Measurements from ENCODE around the gene UBE2D2. TPM values are rescaled to one million over a fixed set of nuclear protein-coding genes. Genes with fewer than 3 reads are reported as not detected.

UBE2D2 gene
- total and polyA plus RNA-seq, 2 of the 4 experiments (the other 2 are of a cell fraction), result 26.9 to 35.7 TPM

- Histone ChIP-seq H3K36me3 (ENCODE audit: control insufficient read depth, insufficient read depth, low read length) (peaks cover 1% of the 10 kb centered on the region; the same call in 1 of the 2 replicates), H2AK5ac (ENCODE audit: low read depth, low read length) (peak overlapping the region; percentile 48; the same call in 1 of the 2 replicates)
Observed at GRCh38 chr5:139633295-139634027, 72.3 kb downstream of the UBE2D2 start.

More at GRCh38 chr5:139633295-139634027, 72.3 kb downstream of the UBE2D2 start:
- Histone ChIP-seq H3K4ac (ENCODE audit: low read depth, low read length) (no peak overlapping the region), H3K4me3 (ENCODE audit: insufficient read depth, low read depth, low read length) (no peak overlapping the region), H4K8ac (ENCODE audit: low read depth in 2 of 2, low read length in 2 of 2) (no peak overlapping the region), H3K4me1 (ENCODE audit: control insufficient read depth, insufficient read depth, low read length) (peaks cover 20% of the 10 kb centered on the region), H3K14ac (replicated peaks; ENCODE audit: low read depth, low read length) (no peak overlapping the region), H3K9me1 (ENCODE audit: insufficient read depth, low read length) (peaks cover 16% of the 10 kb centered on the region), H4K91ac (ENCODE audit: insufficient read depth, low read depth, low read length) (no peak overlapping the region), H3K79me1 (ENCODE audit: low read depth in 1 of 2, low read length in 2 of 2) (peaks cover 4 to 43% of the 10 kb centered on the region in 2 experiments; a peak in 3 of 4 replicates), H3K23ac (ENCODE audit: low read depth, low read length) (no peak overlapping the region), H2BK15ac (ENCODE audit: low read depth, low read length) (no peak overlapping the region), H2BK5ac (ENCODE audit: low read depth, low read length, poor library complexity, severe bottlenecking) (no peak overlapping the region), H3K27ac (ENCODE audit: insufficient read depth, low read length) (no peak overlapping the region), H4K5ac (ENCODE audit: low read depth, low read length) (no peak overlapping the region), H2AFZ (replicated peaks; ENCODE audit: low read length, poor library complexity) (peak overlapping the region; percentile 6), H2AK9ac (replicated peaks; ENCODE audit: low read depth, low read length, poor library complexity) (peak overlapping the region; percentile 80), H3K9ac (ENCODE audit: low read depth, low read length) (no peak overlapping the region), H4K20me1 (ENCODE audit: insufficient read depth, low read length) (peaks cover 14% of the 10 kb centered on the region), H2BK20ac (ENCODE audit: low read depth, low read length) (no peak overlapping the region), H3K56ac (ENCODE audit: extremely low read depth, insufficient read depth, low read length) (no peak overlapping the region), H3K18ac (ENCODE audit: low read depth, low read length) (no peak overlapping the region), H3K4me2 (ENCODE audit: low read depth, low read length) (no peak overlapping the region), H2BK120ac (ENCODE audit: low read depth, low read length) (no peak overlapping the region), H3K9me3 (ENCODE audit: control insufficient read depth, insufficient read depth, low read length) (no peaks in the 10 kb centered on the region), H3K27me3 (ENCODE audit: control insufficient read depth, insufficient read depth, low read length) (no peaks in the 10 kb centered on the region)
- dilution Hi-C loops (cut with HindIII; ENCODE audit: low sequenced_read_pairs, unreplicated experiment) (loop anchor here (25.0 kb wide), 1 partner anchor 129 kb away; no protein-coding TSS in a partner anchor), in situ Hi-C loops (cut with MboI; ENCODE audit: low sequenced_read_pairs) (loop anchor here (5.0 to 25.0 kb wide), 2 partner anchors 129 to 479 kb away; partner anchors contain the start of gene PURA), intact Hi-C loops (cut with micrococcal nuclease) (loop anchor here (1.0 to 10.0 kb wide), 5 partner anchors 56 to 211 kb away; no protein-coding TSS in a partner anchor)
- DNase-seq, result peak; percentile 73
- CTCF ChIA-PET, result interaction anchor here (0.6 to 6.7 kb wide), 15 partner anchors 14 to 211 kb away, joined by 3 to 59 read pairs (median 3); partner anchors contain the start of gene CXXC5
- POLR2A ChIA-PET (ENCODE audit: unreplicated experiment), result no interaction called here
- 9% methylated on average over 3 of the region's 6 CpGs; no CpG with 5 or more reads in 1 of the 2 experiments for WGBS, 2 experiments (ENCODE audit: extremely low coverage in 2 of 2, insufficient read length in 1 of 2)
- no TSS peak for BruUV-seq (replicated peaks)
- peak; percentile 59 for ATAC-seq (ENCODE audit: low read depth)
- TF ChIP-seq CTCF (conservative IDR thresholded peaks at IDR 0.05; ENCODE audit: low read depth, low read length) (peak; percentile 99), USF2 (IDR thresholded peaks at IDR 0.05; ENCODE audit: low read depth, low read length) (no peak), SMC3 (IDR thresholded peaks at IDR 0.05; ENCODE audit: low read depth, low read length) (peak; percentile 93), POLR2A (IDR thresholded peaks at IDR 0.05; ENCODE audit: low read depth, low read length) (0 out of 2 replicates have a peak, but pooled peaks have one; percentile 43), RAD21 (IDR thresholded peaks at IDR 0.05; ENCODE audit: low read length) (peak; percentile 95), MAZ (IDR thresholded peaks at IDR 0.05; ENCODE audit: borderline replicate concordance, low read depth, low read length) (peak; percentile 70; the same call in 1 of the 2 replicates), CEBPB (IDR thresholded peaks at IDR 0.05; ENCODE audit: low read depth, low read length) (no peak)
